ENCODE data around the gene ETV2. TPM values are rescaled to one million over a fixed set of nuclear protein-coding genes. Genes with fewer than 3 reads are reported as not detected.
A peak's percentile ranks its signal among the peaks of the same experiment; 100 is the strongest.

Gene ETV2
- total RNA-seq, 4 donors from 2014 or later = 0.65 to 0.82 TPM; not detected in 2

GRCh38 chr19:35693835-35694599 is 52.5 kb downstream of the ETV2 start:
- DNase-seq (ENCODE audit: low spot score) = peak; percentile 81
- peak; percentile 98 for ATAC-seq (ENCODE audit: low FRiP score)
- TF ChIP-seq CTCF (IDR thresholded peaks at IDR 0.05) = peak in 1 of 3 donors; percentile 28

Other genes with a start within 250 kb of the ETV2 start
- 1 to 10 TPM in 1 of 4 donors, under 1 TPM in 3; 0.46 to 4.4 (median 0.80) TPM for gene FFAR2, start 193.5 kb upstream of the ETV2 start, total RNA-seq
- not detected for gene KRTDAP, start 151.3 kb upstream of the ETV2 start, total RNA-seq
- gene DMKN, start 128.1 kb upstream of the ETV2 start, total RNA-seq = 10 to 100 TPM in 3 of 4 donors, 1 to 10 TPM in 1; 2.8 to 48.9 (median 33.8) TPM
- under 1 TPM in 1 of 4 donors, not detected in 3; 0.93 TPM for gene SBSN, start 113.4 kb upstream of the ETV2 start, total RNA-seq
- gene GAPDHS, start 108.3 kb upstream of the ETV2 start, total RNA-seq = not detected
- 100 to 1,000 TPM in 1 of 4 donors, 10 to 100 TPM in 3; 67.1 to 114 (median 74.5) TPM for gene TMEM147, start 96.1 kb upstream of the ETV2 start, total RNA-seq
- gene ATP4A, start 78.1 kb upstream of the ETV2 start, total RNA-seq = not detected
- gene PMIS2, start 55.6 kb upstream of the ETV2 start, total RNA-seq = not detected
- 1 to 10 TPM; 4.0 to 7.3 (median 5.1) TPM for gene HAUS5, start 29.0 kb upstream of the ETV2 start, total RNA-seq
- 10 to 100 TPM; 35.0 to 41.7 (median 39.6) TPM for gene RBM42, start 12.7 kb upstream of the ETV2 start, total RNA-seq
- 100 to 1,000 TPM; 391 to 611 (median 538) TPM for gene COX6B1, start 6.6 kb downstream of the ETV2 start, total RNA-seq
- gene UPK1A, start 24.8 kb downstream of the ETV2 start, total RNA-seq = under 1 TPM in 1 of 4 donors, not detected in 3; 0.44 TPM
- gene ZBTB32, start 62.8 kb downstream of the ETV2 start, total RNA-seq = under 1 TPM in 2 of 4 donors, not detected in 2; 0.47 to 0.72 TPM
- 10 to 100 TPM; 11.5 to 28.7 (median 19.8) TPM for gene KMT2B, start 76.3 kb downstream of the ETV2 start, total RNA-seq
- 10 to 100 TPM in 2 of 4 donors, 1 to 10 TPM in 2; 5.8 to 14.8 (median 10.1) TPM for gene IGFLR1, start 100.7 kb downstream of the ETV2 start, total RNA-seq
- 10 to 100 TPM; 18.4 to 23.8 (median 22.9) TPM for gene U2AF1L4, start 103.7 kb downstream of the ETV2 start, total RNA-seq
- 10 to 100 TPM; 28.1 to 58.6 (median 37.9) TPM for gene PSENEN, start 103.9 kb downstream of the ETV2 start, total RNA-seq
- 10 to 100 TPM; 11.3 to 18.3 (median 15.6) TPM for gene LIN37, start 106.8 kb downstream of the ETV2 start, total RNA-seq
- 100 to 1,000 TPM; 107 to 203 (median 128) TPM for gene HSPB6, start 115.3 kb downstream of the ETV2 start, total RNA-seq
- 1 to 10 TPM; 3.7 to 7.5 (median 5.3) TPM for gene PROSER3, start 116.4 kb downstream of the ETV2 start, total RNA-seq
- 1 to 10 TPM in 3 of 4 donors, under 1 TPM in 1; 0.84 to 9.1 (median 2.5) TPM for gene ARHGAP33, start 133.8 kb downstream of the ETV2 start, total RNA-seq
- not detected for gene PRODH2, start 171.1 kb downstream of the ETV2 start, total RNA-seq
- 1 to 10 TPM in 1 of 4 donors, under 1 TPM in 1, not detected in 2; 0.48 to 1.5 TPM for gene NPHS1, start 210.8 kb downstream of the ETV2 start, total RNA-seq
- 1 to 10 TPM in 1 of 4 donors, under 1 TPM in 2, not detected in 1; 0.25 to 1.4 (median 0.48) TPM for gene KIRREL2, start 215.2 kb downstream of the ETV2 start, total RNA-seq
- 10 to 100 TPM in 1 of 4 donors, 1 to 10 TPM in 3; 1.1 to 10.1 (median 2.3) TPM for gene APLP1, start 226.8 kb downstream of the ETV2 start, total RNA-seq